Endothelial cell of umbilical vein (primary cell): ENCODE data around the gene AQP1. TPM values are rescaled to one million over a fixed set of nuclear protein-coding genes. Genes with fewer than 3 reads are reported as not detected.

Source experiments
- BruUV-seq: library from RNA; stranded (reverse); fragments of 400-500 nt; replicated peaks from 2 replicates; lab custom pipeline; 2021; lab: Mats Ljungman, UMichigan
- CTCF ChIA-PET: fragments of 300-600, 350-600 bp; sonication (Branson Sonifier 250); formaldehyde crosslinking; loops from one replicate; lab custom pipeline; 2021; ENCODE audit warnings: antibody characterized with exemption, inconsistent platforms; lab: Charles Lee
- POLR2A ChIA-PET: fragments of 300-600, 350-600 bp; sonication (Branson Sonifier 250); formaldehyde crosslinking; loops from one replicate; lab custom pipeline; 2021; ENCODE audit warnings: antibody characterized with exemption, inconsistent platforms; lab: Charles Lee
- DNase-seq: peaks from one replicate; pipeline ENCODE4 v3.0.0-alpha.2; 2011; ENCODE audit warnings: low read depth, low spot score
- FAIRE-seq: peaks from 2 replicates; lab custom pipeline; 2011; peaks lifted over from hg19 to GRCh38; lab: Jason Lieb, UNC
- H2AFZ ChIP-seq: 2 replicates; pipeline ENCODE4 v1.6.0; 2012; ENCODE audit warnings: low read depth, low read length, control low read depth, inconsistent platforms
- H3K27ac ChIP-seq: 2 replicates; pipeline ENCODE4 v1.5.1; 2011; ENCODE audit warnings: low read depth, mild to moderate bottlenecking, control low read depth, low read length, moderate library complexity; ENCODE audit not compliant: insufficient read depth
- H3K27me3 ChIP-seq, 2 experiments: 2 replicates each; pipeline versions ENCODE4 v1.6.0 to v1.6.1; 2011; ENCODE audit warnings: low read length in 2 of 2, mixed read lengths in 1 of 2; ENCODE audit not compliant: control insufficient read depth in 2 of 2, insufficient read depth in 2 of 2
- H3K36me3 ChIP-seq, 2 experiments: 2 replicates in 1 of 2; 3 replicates in 1 of 2; pipeline ENCODE4 v1.5.1; 2011; ENCODE audit warnings: low read length in 2 of 2, mild to moderate bottlenecking in 1 of 2, moderate library complexity in 1 of 2; ENCODE audit not compliant: control insufficient read depth in 2 of 2, insufficient read depth in 2 of 2; ENCODE audit errors: extremely low read depth in 1 of 2
- H3K4me1 ChIP-seq: 3 replicates; pipeline ENCODE4 v1.5.1; 2011; ENCODE audit warnings: mild to moderate bottlenecking, low read length; ENCODE audit not compliant: control insufficient read depth, insufficient read depth; ENCODE audit errors: extremely low read depth
- H3K4me2 ChIP-seq: 2 replicates; pipeline ENCODE4 v1.6.1; 2011; ENCODE audit warnings: low read length, control low read depth, mixed read lengths; ENCODE audit not compliant: insufficient read depth
- H3K4me3 ChIP-seq, 3 experiments: fragments of 200-600 bp in 1 of 3; sonication (generic), shearing (Covaris generic) in 1 of 3; replicated peaks in 1 of 3; 2 replicates each; pipeline ENCODE4 v1.5.1; 2011 to 2016; ENCODE audit warnings: control low read depth in 3 of 3, low read length in 3 of 3, mild to moderate bottlenecking in 2 of 3, inconsistent platforms in 1 of 3, low read depth in 1 of 3, moderate library complexity in 1 of 3; ENCODE audit not compliant: insufficient read depth in 1 of 3
- H3K79me2 ChIP-seq: 2 replicates; pipeline ENCODE4 v1.6.0; 2012; ENCODE audit warnings: low read length, inconsistent platforms; ENCODE audit not compliant: control insufficient read depth, insufficient read depth
- H3K9ac ChIP-seq: replicated peaks from 2 replicates; pipeline ENCODE3; 2011; ENCODE audit warnings: low read length, control low read depth; ENCODE audit not compliant: insufficient read depth; ENCODE audit errors: extremely low read depth
- H3K9me1 ChIP-seq: replicated peaks from 3 replicates; pipeline ENCODE4 v1.6.0; 2011; ENCODE audit warnings: mild to moderate bottlenecking, low read length; ENCODE audit not compliant: control insufficient read depth, insufficient read depth; ENCODE audit errors: extremely low read depth
- H3K9me3 ChIP-seq: replicated peaks from 2 replicates; pipeline ENCODE4 v1.5.1; 2012; ENCODE audit warnings: low read length, inconsistent platforms; ENCODE audit not compliant: control insufficient read depth, insufficient read depth
- H4K20me1 ChIP-seq: replicated peaks from 2 replicates; pipeline ENCODE3; 2011; ENCODE audit warnings: mild to moderate bottlenecking, low read length; ENCODE audit not compliant: control insufficient read depth, insufficient read depth; ENCODE audit errors: extremely low read depth
- EZH2 ChIP-seq: IDR thresholded peaks from 2 replicates; pipeline ENCODE4 v1.6.1; 2012; ENCODE audit warnings: borderline replicate concordance, low read depth, mild to moderate bottlenecking, moderate library complexity, low read length, inconsistent platforms; ENCODE audit not compliant: severe bottlenecking
- FOS ChIP-seq: IDR thresholded peaks from 2 replicates; pipeline ENCODE4 v1.6.1; 2011; ENCODE audit warnings: mild to moderate bottlenecking, low read length, moderate library complexity, borderline replicate concordance; ENCODE audit not compliant: insufficient read depth
- GATA2 ChIP-seq: IDR thresholded peaks from 2 replicates; pipeline ENCODE4 v1.7.0; 2011; ENCODE audit warnings: low read depth, mild to moderate bottlenecking, moderate library complexity, mixed read lengths, low read length; ENCODE audit not compliant: insufficient read length, insufficient read depth
- JUN ChIP-seq: IDR thresholded peaks from 2 replicates; pipeline ENCODE4 v1.6.1; 2011; ENCODE audit warnings: borderline replicate concordance, low read depth; ENCODE audit not compliant: insufficient read length, insufficient read depth
- MYC ChIP-seq: IDR thresholded peaks from one replicate; pipeline ENCODE4 v1.6.1; 2011; ENCODE audit warnings: mild to moderate bottlenecking, low read depth, low read length
- POLR2A ChIP-seq: IDR thresholded peaks from 2 replicates; pipeline ENCODE4 v1.6.1; 2012; ENCODE audit warnings: low read depth, mild to moderate bottlenecking, control low read depth, low read length
- POLR2AphosphoS5 ChIP-seq: IDR thresholded peaks from 2 replicates; pipeline ENCODE4 v1.6.1; 2012; ENCODE audit warnings: low read depth, mild to moderate bottlenecking, control low read depth, low read length, moderate library complexity; ENCODE audit not compliant: insufficient read depth
- dilution Hi-C: fragments of 300-500 bp; cut with MboI; formaldehyde crosslinking; loops from one replicate; pipeline ENCODE4 v1.15.0; 2019; ENCODE audit warnings: low sequenced_read_pairs; ENCODE audit not compliant: extremely low pct_ligation_motif_present
- intact Hi-C: fragments of 100-400 bp; cut with micrococcal nuclease; formaldehyde crosslinking; loops from one replicate; pipeline ENCODE4 v1.10.0; 2022
- polyA plus RNA-seq, 4 experiments: library from polyadenylated mRNA; depleted of rRNA in 3 of 4; stranded (reverse) in 3 of 4; unstranded in 1 of 4; fragments of >200 nt; gene quantifications; 2 replicates each; pipeline versions ENCODE4 v1.2.1 to v1.2.3, GENCODE V29; 2011 to 2012; ENCODE audit warnings: missing spikeins in 1 of 4
- total RNA-seq: library from RNA; stranded (reverse); gene quantifications from 2 replicates; pipeline ENCODE4 v1.2.3, GENCODE V29; 2021
- TF ChIP-seq, protein P1 (sequence below): IDR thresholded peaks from 2 replicates; pipeline ENCODE4 v1.6.1; 2011; ENCODE audit not compliant: insufficient read depth, insufficient read length
- TF ChIP-seq, protein P2 (sequence below), 2 donors: IDR thresholded peaks; 1 replicate in 1 of 2; 2 replicates in 1 of 2; pipeline ENCODE4 v1.5.1; 2011; ENCODE audit warnings: low read length in 2 of 2, mild to moderate bottlenecking in 2 of 2, moderate library complexity in 2 of 2, control low read depth in 1 of 2, inconsistent platforms in 1 of 2, low read depth in 1 of 2; ENCODE audit not compliant: insufficient read depth in 1 of 2; ENCODE audit errors: extremely low read depth in 1 of 2

Gene AQP1
- total and polyA plus RNA-seq, 2 donors (not counting 3 experiments of a cell fraction or from before 2014, with no cell fraction given), result 11.7 to 15.9 TPM

DNA sequence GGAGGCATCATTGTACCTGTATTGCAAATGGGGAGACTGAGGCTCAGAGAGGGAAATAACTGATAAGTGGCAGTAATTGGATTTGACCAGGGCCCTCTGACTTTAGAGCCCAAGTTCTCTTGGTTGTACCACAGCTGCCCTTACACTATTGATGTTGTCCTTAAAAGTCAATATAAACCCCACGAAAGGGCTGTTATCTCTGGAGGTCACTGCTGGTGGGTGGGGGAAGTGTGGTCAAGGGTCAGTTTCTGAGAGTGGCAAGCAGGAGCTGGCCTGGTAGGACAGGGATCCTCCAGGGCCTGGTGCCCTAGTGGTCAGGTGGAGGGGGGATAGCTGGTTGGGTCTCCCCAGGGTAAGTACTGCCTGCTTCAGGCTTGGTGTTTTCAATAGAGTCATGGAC lies 44.2 kb upstream of the AQP1 start:
- H3K9me1 ChIP-seq, result no peaks in the 10 kb centered on the region
- ChIA-PET POLR2A (no interaction called here), CTCF (interaction anchor here (1.1 kb wide), 1 partner anchor 52 kb away, joined by 3 read pairs; no protein-coding TSS in a partner anchor)
- no peak overlapping the region for H2AFZ ChIP-seq
- no TSS peak for BruUV-seq
- dilution Hi-C loops, result no loop called here
- DNase-seq, result no peak
- H3K9ac ChIP-seq, result no peak overlapping the region
- no peak overlapping the region for H3K4me3 ChIP-seq
- H4K20me1 ChIP-seq, result no peaks in the 10 kb centered on the region
- no peak overlapping the region for H3K27ac ChIP-seq
- H3K9me3 ChIP-seq, result no peaks in the 10 kb centered on the region
- no peaks in the 10 kb centered on the region for H3K79me2 ChIP-seq
- no peaks in the 10 kb centered on the region for H3K27me3 ChIP-seq
- TF ChIP-seq EZH2, result no peak
- TF ChIP-seq, protein P1, sequence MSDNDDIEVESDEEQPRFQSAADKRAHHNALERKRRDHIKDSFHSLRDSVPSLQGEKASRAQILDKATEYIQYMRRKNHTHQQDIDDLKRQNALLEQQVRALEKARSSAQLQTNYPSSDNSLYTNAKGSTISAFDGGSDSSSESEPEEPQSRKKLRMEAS, result no peak
- no peak for TF ChIP-seq POLR2AphosphoS5
- TF ChIP-seq FOS, result no peak
- TF ChIP-seq POLR2A, result no peak
- TF ChIP-seq GATA2, result no peak
- no peak for TF ChIP-seq JUN
- no peak for TF ChIP-seq MYC
- TF ChIP-seq, protein P2, sequence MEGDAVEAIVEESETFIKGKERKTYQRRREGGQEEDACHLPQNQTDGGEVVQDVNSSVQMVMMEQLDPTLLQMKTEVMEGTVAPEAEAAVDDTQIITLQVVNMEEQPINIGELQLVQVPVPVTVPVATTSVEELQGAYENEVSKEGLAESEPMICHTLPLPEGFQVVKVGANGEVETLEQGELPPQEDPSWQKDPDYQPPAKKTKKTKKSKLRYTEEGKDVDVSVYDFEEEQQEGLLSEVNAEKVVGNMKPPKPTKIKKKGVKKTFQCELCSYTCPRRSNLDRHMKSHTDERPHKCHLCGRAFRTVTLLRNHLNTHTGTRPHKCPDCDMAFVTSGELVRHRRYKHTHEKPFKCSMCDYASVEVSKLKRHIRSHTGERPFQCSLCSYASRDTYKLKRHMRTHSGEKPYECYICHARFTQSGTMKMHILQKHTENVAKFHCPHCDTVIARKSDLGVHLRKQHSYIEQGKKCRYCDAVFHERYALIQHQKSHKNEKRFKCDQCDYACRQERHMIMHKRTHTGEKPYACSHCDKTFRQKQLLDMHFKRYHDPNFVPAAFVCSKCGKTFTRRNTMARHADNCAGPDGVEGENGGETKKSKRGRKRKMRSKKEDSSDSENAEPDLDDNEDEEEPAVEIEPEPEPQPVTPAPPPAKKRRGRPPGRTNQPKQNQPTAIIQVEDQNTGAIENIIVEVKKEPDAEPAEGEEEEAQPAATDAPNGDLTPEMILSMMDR (IDR thresholded peaks at IDR 0.05; ENCODE audit: extremely low read depth in 1 of 2, insufficient read depth in 1 of 2, low read depth in 1 of 2, low read length in 2 of 2), result no peak
- FAIRE-seq, result no peak
- intact Hi-C loops, result no loop called here
- H3K4me1 ChIP-seq, result peaks cover 19% of the 10 kb centered on the region
- no peak overlapping the region for H3K4me2 ChIP-seq
- peaks cover 0 to under 1% of the 10 kb centered on the region in 2 experiments for H3K36me3 ChIP-seq
